SH-SY5Y (cell line): ENCODE measurements around the gene MTHFD1L.

Experiments used
- GATA2 ChIP-seq: IDR thresholded peaks from 2 replicates; pipeline ENCODE4 v1.6.1; 2011; ENCODE audit warnings: mild to moderate bottlenecking, low read depth, low read length
- GATA3 ChIP-seq: IDR thresholded peaks from 2 replicates; pipeline ENCODE4 v1.6.1; 2011; ENCODE audit warnings: low read depth, mild to moderate bottlenecking, low read length, moderate library complexity

- TF ChIP-seq GATA2 (no peak), GATA3 (no peak)
These were observed 25.3 kb upstream of the MTHFD1L start for GRCh38 chr6:150840185-150840584.
